Lung (tissue), 12 donors: ENCODE data around the gene SMYD2. TPM values are rescaled to one million over a fixed set of nuclear protein-coding genes. Genes with fewer than 3 reads are reported as not detected.

ENCODE experiments used
- ATAC-seq: fragments of 200-7000 bp; cut with Tn5 transposase; one replicate; pipeline ENCODE4 v1.9.1; 2020; ENCODE audit warnings: moderate number of reproducible peaks; ENCODE audit not compliant: insufficient read depth, low FRiP score
- DNase-seq, 3 donors: peaks; one replicate each; pipeline ENCODE4 v3.0.0-alpha.2; 2013 to 2017
- H3K27ac ChIP-seq, 2 donors: one replicate each; pipeline ENCODE4 v1.5.1; 2013; ENCODE audit warnings: mild to moderate bottlenecking in 2 of 2, moderate library complexity in 2 of 2, control low read depth in 1 of 2, inconsistent platforms in 1 of 2, low read depth in 1 of 2, low read length in 1 of 2
- H3K27me3 ChIP-seq, 3 donors: one replicate each; pipeline ENCODE4 v1.5.1; 2013; ENCODE audit warnings: low read length in 2 of 3; ENCODE audit not compliant: control insufficient read depth in 3 of 3, insufficient read depth in 3 of 3
- H3K36me3 ChIP-seq, 4 donors: one replicate each; pipeline ENCODE4 v1.5.1; 2013; ENCODE audit warnings: low read length in 4 of 4, mild to moderate bottlenecking in 1 of 4, moderate library complexity in 1 of 4; ENCODE audit not compliant: control insufficient read depth in 4 of 4, insufficient read depth in 4 of 4
- H3K4me1 ChIP-seq, 5 donors: one replicate each; pipeline ENCODE4 v1.5.1; 2013; ENCODE audit warnings: low read length in 5 of 5, mild to moderate bottlenecking in 2 of 5, moderate library complexity in 1 of 5; ENCODE audit not compliant: control insufficient read depth in 5 of 5, insufficient read depth in 5 of 5
- H3K4me3 ChIP-seq: one replicate; pipeline ENCODE4 v1.5.1; 2013; ENCODE audit warnings: mild to moderate bottlenecking, control low read depth, moderate library complexity
- H3K9ac ChIP-seq, 2 donors: one replicate each; pipeline ENCODE4 v1.5.1; 2013; ENCODE audit warnings: low read length in 2 of 2, control low read depth in 1 of 2; ENCODE audit not compliant: insufficient read depth in 1 of 2
- H3K9me3 ChIP-seq, 4 donors: one replicate each; pipeline ENCODE4 v1.5.1; 2013; ENCODE audit warnings: low read length in 3 of 4, mild to moderate bottlenecking in 1 of 4, moderate library complexity in 1 of 4; ENCODE audit not compliant: control insufficient read depth in 4 of 4, insufficient read depth in 3 of 4
- WGBS, 2 donors: extraction: QIAGEN DNeasy Blood & Tissue Kit; methylation state at CpG; one replicate each; pipeline ENCODE4 v1.1.7; 2013; 5-methylcytosine and 5-hydroxymethylcytosine counted together
- polyA plus RNA-seq, 2 donors: library from polyadenylated mRNA; stranded (reverse); fragments of 200-250 nt; gene quantifications; one replicate each; pipeline ENCODE4 v1.2.1, GENCODE V29; 2013
- total RNA-seq, 2 donors: library from RNA; depleted of rRNA in 1 of 2; stranded (reverse); fragments of >200 nt in 1 of 2; gene quantifications; one replicate each; pipeline ENCODE4 v1.2.1, GENCODE V29; 2014 to 2021
- TF ChIP-seq, protein P1 (sequence below): IDR thresholded peaks from 2 replicates; pipeline ENCODE4 v1.5.1; 2012; ENCODE audit warnings: mild to moderate bottlenecking; ENCODE audit errors: control extremely low read depth, extremely low read depth
- donor health status: control.
- donor health status: control.
- donor health status: Bipolar disorder and iron deficiency.
- donor health status: healthy.
- donor health status: DM: yes; HTN: yes; CAD: no.

Gene SMYD2
- total and polyA plus RNA-seq, 4 donors, result 20.6 to 48.6 (median 28.2) TPM

DNA sequence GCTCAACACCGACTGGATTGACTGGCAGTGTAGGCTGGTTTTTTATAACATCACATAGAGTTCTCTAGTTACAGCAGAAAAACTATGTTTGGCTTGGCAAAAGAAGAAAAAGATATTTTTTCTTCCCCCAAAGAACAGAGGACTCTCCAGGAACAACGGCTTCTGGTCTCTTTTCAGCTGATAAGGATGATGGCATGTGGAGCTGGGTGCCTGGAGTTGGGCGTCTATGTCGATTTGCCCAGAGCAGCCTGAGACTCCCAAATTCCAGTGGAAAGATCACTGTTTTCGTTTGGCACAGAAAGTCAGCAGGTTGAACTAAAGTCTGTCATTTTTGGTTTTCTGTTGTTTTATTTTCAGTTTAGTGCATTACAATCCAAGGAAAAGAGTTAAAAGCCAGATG lies 91.1 kb downstream of the SMYD2 start:
- TF ChIP-seq, protein P1, sequence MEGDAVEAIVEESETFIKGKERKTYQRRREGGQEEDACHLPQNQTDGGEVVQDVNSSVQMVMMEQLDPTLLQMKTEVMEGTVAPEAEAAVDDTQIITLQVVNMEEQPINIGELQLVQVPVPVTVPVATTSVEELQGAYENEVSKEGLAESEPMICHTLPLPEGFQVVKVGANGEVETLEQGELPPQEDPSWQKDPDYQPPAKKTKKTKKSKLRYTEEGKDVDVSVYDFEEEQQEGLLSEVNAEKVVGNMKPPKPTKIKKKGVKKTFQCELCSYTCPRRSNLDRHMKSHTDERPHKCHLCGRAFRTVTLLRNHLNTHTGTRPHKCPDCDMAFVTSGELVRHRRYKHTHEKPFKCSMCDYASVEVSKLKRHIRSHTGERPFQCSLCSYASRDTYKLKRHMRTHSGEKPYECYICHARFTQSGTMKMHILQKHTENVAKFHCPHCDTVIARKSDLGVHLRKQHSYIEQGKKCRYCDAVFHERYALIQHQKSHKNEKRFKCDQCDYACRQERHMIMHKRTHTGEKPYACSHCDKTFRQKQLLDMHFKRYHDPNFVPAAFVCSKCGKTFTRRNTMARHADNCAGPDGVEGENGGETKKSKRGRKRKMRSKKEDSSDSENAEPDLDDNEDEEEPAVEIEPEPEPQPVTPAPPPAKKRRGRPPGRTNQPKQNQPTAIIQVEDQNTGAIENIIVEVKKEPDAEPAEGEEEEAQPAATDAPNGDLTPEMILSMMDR, result no peak
- Histone ChIP-seq H3K4me3 (no peak overlapping the region), H3K9ac (no peak overlapping the region), H3K27me3 (no peaks in the 10 kb centered on the region), H3K36me3 (peaks cover 8 to 26% (median 15%) of the 10 kb centered on the region in 4 donors), H3K4me1 (peaks cover 0 to 10% (median 2%) of the 10 kb centered on the region in 5 donors), H3K9me3 (no peaks in the 10 kb centered on the region), H3K27ac (no peak overlapping the region)
- 65 to 71% methylated on average over 5 of the region's 5 CpGs for WGBS, 2 donors
- DNase-seq (peak in 1 of 3 donors; percentile 28), ATAC-seq (no peak)

DNA sequence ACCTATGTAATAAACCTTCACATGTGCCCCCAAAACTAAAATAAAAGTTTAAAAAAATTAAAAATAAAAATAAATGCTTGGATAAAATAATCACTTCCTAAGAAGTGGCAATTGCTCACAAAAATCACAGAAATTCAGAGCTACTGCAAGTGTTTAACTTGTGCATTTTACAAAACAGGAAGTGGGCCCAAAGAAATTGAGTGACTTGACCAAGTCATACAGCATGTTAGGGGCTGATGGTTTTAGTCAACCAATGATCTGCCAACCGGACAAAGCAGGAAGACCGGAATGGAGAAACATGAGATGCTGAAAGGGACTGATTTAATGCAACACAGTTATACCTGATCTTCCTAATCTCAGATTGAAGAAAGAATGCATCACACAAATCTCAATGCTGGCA lies 96.5 kb downstream of the SMYD2 start:
- Histone ChIP-seq H3K4me3 (no peak overlapping the region), H3K36me3 (peaks cover 0 to 10% (median 5%) of the 10 kb centered on the region in 4 donors), H3K4me1 (peaks cover 0 to 17% (median 0%) of the 10 kb centered on the region in 5 donors), H3K27me3 (no peaks in the 10 kb centered on the region), H3K9ac (no peak overlapping the region), H3K9me3 (no peaks in the 10 kb centered on the region), H3K27ac (no peak overlapping the region)
- ATAC-seq (no peak), DNase-seq (no peak)
- TF ChIP-seq, protein P1, result no peak
- WGBS, 2 donors, result 85 to 91% methylated on average over 2 of the region's 2 CpGs

DNA sequence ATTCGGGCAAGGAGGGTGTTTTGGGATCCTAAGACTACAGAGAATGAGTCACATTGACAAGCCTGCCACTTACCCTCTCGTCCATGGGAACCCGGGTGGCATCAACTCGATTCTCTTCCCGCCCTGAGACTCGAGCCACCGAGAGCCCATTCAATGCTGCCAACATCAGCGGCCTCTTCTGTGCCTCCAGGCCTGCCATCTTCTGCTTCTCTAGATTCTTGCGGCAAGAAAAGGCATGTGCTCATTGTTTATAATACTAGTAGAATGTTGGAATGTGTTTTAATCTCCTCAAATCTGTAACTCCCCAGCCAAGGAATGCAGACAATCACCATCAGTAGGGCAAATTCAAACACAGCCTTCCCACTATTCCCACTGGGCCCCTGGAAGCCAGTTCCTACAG lies 96.9 kb downstream of the SMYD2 start:
- DNase-seq, result peak in 2 of 3 donors; percentile 26 to 29
- Histone ChIP-seq H3K36me3 (peaks cover 2 to 12% (median 5%) of the 10 kb centered on the region in 4 donors), H3K9ac (no peak overlapping the region), H3K4me3 (no peak overlapping the region), H3K27ac (no peak overlapping the region), H3K9me3 (no peaks in the 10 kb centered on the region), H3K27me3 (no peaks in the 10 kb centered on the region), H3K4me1 (peaks cover 0 to 17% (median 0%) of the 10 kb centered on the region in 5 donors)
- TF ChIP-seq, protein P1, result no peak
- 73 to 81% methylated on average over 9 of the region's 9 CpGs for WGBS, 2 donors
- no peak for ATAC-seq

DNA sequence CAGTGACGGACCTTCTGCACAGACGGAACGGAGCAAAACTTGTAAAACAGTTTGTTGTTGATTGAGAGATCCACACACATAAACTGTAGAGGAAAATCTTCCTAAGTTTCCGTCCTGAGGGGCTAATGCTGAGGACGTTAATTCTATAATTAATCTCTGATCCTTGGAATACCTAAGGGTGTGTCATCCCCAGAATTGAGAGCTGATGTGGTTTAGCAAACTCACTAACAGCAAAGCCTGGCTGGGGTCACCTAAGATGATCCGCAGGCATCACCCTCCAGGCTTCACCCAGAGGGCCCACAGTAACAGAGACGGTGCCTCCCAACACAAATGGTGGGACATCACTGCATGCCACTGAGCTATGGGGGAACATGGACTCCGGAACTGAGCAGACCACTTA lies 97.5 kb downstream of the SMYD2 start:
- TF ChIP-seq, protein P1, result no peak
- DNase-seq, result no peak
- Histone ChIP-seq H3K4me1 (peaks cover 0 to 17% (median 0%) of the 10 kb centered on the region in 5 donors), H3K36me3 (peaks cover 7 to 18% (median 9%) of the 10 kb centered on the region in 4 donors), H3K9me3 (no peaks in the 10 kb centered on the region), H3K4me3 (no peak overlapping the region), H3K27me3 (no peaks in the 10 kb centered on the region), H3K9ac (no peak overlapping the region), H3K27ac (no peak overlapping the region)
- ATAC-seq, result no peak
- 94 to 96% methylated on average over 8 of the region's 8 CpGs for WGBS, 2 donors
